Pancreas (tissue), 10 donors: Measurements from ENCODE around the gene TNFRSF8. TPM values are rescaled to one million over a fixed set of nuclear protein-coding genes. Genes with fewer than 3 reads are reported as not detected.
A peak's percentile ranks its signal among the peaks of the same experiment; 100 is the strongest.

Experiments
- ATAC-seq, 4 donors: fragments of 200-7000 bp; cut with Tn5 transposase; one replicate each; pipeline versions ENCODE4 v1.8.0 to v1.9.1; 2020; ENCODE audit warnings: mild to moderate bottlenecking in 4 of 4, moderate library complexity in 4 of 4
- DNase-seq, 6 donors: peaks; one replicate each; pipeline ENCODE4 v3.0.0-alpha.2; 2020
- FAIRE-seq: peaks from 2 replicates; lab custom pipeline; 2012; peaks lifted over from hg19 to GRCh38; lab: Jason Lieb, UNC
- H3K27ac ChIP-seq, 4 donors: fragments of 200-600 bp; sonication (generic); 1 replicate in 3 of 4; 2 replicates in 1 of 4; pipeline versions ENCODE4 v1.5.0 to v1.8.0; 2020
- H3K27me3 ChIP-seq, 4 donors: fragments of 200-600 bp; one replicate each; pipeline ENCODE4 v1.8.0; 2021
- H3K36me3 ChIP-seq, 3 donors: fragments of 200-600 bp; sonication (generic) in 1 of 3; one replicate each; pipeline versions ENCODE4 v1.5.0 to v1.8.0; 2020 to 2021
- H3K4me1 ChIP-seq, 3 donors: fragments of 200-600 bp; one replicate each; pipeline ENCODE4 v1.8.0; 2021
- H3K4me3 ChIP-seq, 4 donors: fragments of 200-600 bp; sonication (generic) in 2 of 4; one replicate each; pipeline versions ENCODE4 v1.5.0 to v1.8.0; 2020 to 2021
- H3K9me3 ChIP-seq, 4 donors: fragments of 200-600 bp; one replicate each; pipeline ENCODE4 v1.8.0; 2021
- CTCF ChIP-seq, 4 donors: fragments of 200-600 bp; sonication (generic) in 3 of 4; IDR thresholded peaks; one replicate each; pipeline versions ENCODE4 v1.5.0 to v1.8.0; 2021; ENCODE audit warnings: antibody characterized with exemption in 4 of 4
- WGBS, 2 donors: extraction: QIAGEN DNeasy Blood & Tissue Kit; methylation state at CpG; one replicate each; pipeline ENCODE4 v1.1.7; 2013; 5-methylcytosine and 5-hydroxymethylcytosine counted together
- intact Hi-C, 3 donors: fragments of 100-400 bp; cut with DNase I; formaldehyde crosslinking; loops; one replicate each; pipeline versions ENCODE4 v1.11.1 to v1.14.2; 2022
- polyA plus RNA-seq, 2 donors: library from polyadenylated mRNA; stranded (reverse); fragments of 200-250 nt; gene quantifications; one replicate each; pipeline ENCODE4 v1.2.3, GENCODE V29; 2013
- total RNA-seq, 6 donors: library from RNA; stranded (reverse); fragmentation: NEBNext Ultra II Directional in 4 of 6; extraction: Animal tissue kit (Norgen Biotek cat#: 25700) in 4 of 6; gene quantifications; one replicate each; pipeline versions ENCODE4 v1.2.1 to v1.2.4, GENCODE V29; 2021 to 2023
- donor health status: healthy with polysubstance abuse.
- donor health status: DM: no; HTN: no; CAD: no; lungs with moderate emphysema.
- donor health status: DM: no; HTN: no; CAD: no.
- donor health status: control.
- donor health status: control.
- donor health status: Bipolar disorder and iron deficiency.
- donor health status: DM: yes; HTN: yes; CAD: no.
- donor health status: DM: no; HTN: no; CAD: no.
- donor health status: DM: no; HTN: no; CAD: no.
- donor health status: DM: yes; HTN: yes; CAD: no.

The TNFRSF8 gene
- total and polyA plus RNA-seq, 8 donors = 0.08 to 0.72 (median 0.25) TPM; not detected in 1

- DNase-seq (peak in 1 of 6 donors; percentile 10), FAIRE-seq (no peak), ATAC-seq (no peak)
- H3K4me1 ChIP-seq = peaks cover 0 to 7% (median 0%) of the 10 kb centered on the region in 3 donors
- no peak overlapping the region for H3K27ac ChIP-seq
- H3K36me3 ChIP-seq = no peaks in the 10 kb centered on the region
- no peak overlapping the region for H3K4me3 ChIP-seq
- H3K27me3 ChIP-seq = peaks cover 0 to 3% (median 0%) of the 10 kb centered on the region in 4 donors
- no peak for TF ChIP-seq CTCF (IDR thresholded peaks at IDR 0.05)
- intact Hi-C loops = loop anchor here in 2 of 3 donors (2.0 to 10.0 kb wide), 2 partner anchors 83 to 87 kb away; no protein-coding TSS in a partner anchor
- no peaks in the 10 kb centered on the region for H3K9me3 ChIP-seq
- 36 to 45% methylated on average over 12 of the region's 12 CpGs for WGBS, 2 donors
Observed at GRCh38 chr1:12121212-12122003, 58.3 kb downstream of the TNFRSF8 start.

GRCh38 chr1:12123172-12123571 lies 60.1 kb downstream of the TNFRSF8 start:
- no peak for ATAC-seq
- WGBS, 2 donors = 34 to 41% methylated on average over 8 of the region's 8 CpGs
- TF ChIP-seq CTCF (IDR thresholded peaks at IDR 0.05) = no peak

GRCh38 chr1:12124693-12125421 lies 61.8 kb downstream of the TNFRSF8 start:
- Histone ChIP-seq H3K4me3 (no peak overlapping the region), H3K36me3 (no peaks in the 10 kb centered on the region), H3K27ac (no peak overlapping the region), H3K9me3 (no peaks in the 10 kb centered on the region), H3K4me1 (peaks cover 0 to 7% (median 0%) of the 10 kb centered on the region in 3 donors), H3K27me3 (peaks cover 0 to 3% (median 0%) of the 10 kb centered on the region in 4 donors)
- DNase-seq (peak in 5 of 6 donors; percentile 43 to 83 (median 71)), FAIRE-seq (peak; percentile 87), ATAC-seq (peak; percentile 63 to 95 (median 88))
- TF ChIP-seq CTCF (IDR thresholded peaks at IDR 0.05) = peak; percentile 85 to 90 (median 87)
- intact Hi-C loops = loop anchor here in 2 of 3 donors (2.0 to 10.0 kb wide), 2 partner anchors 80 to 84 kb away; no protein-coding TSS in a partner anchor
- 36% methylated on average over 19 of the region's 19 CpGs for WGBS, 2 donors

More at GRCh38 chr1:12123172-12123571, 60.1 kb downstream of the TNFRSF8 start:
- intact Hi-C loops = loop anchor here in 1 of 3 donors (10.0 kb wide), 1 partner anchor 82 kb away; no protein-coding TSS in a partner anchor
- Histone ChIP-seq H3K9me3 (no peaks in the 10 kb centered on the region), H3K36me3 (no peaks in the 10 kb centered on the region), H3K4me3 (no peak overlapping the region), H3K27me3 (peaks cover 0 to 3% (median 0%) of the 10 kb centered on the region in 4 donors), H3K27ac (no peak overlapping the region), H3K4me1 (peaks cover 0 to 7% (median 0%) of the 10 kb centered on the region in 3 donors)
- FAIRE-seq (no peak), DNase-seq (peak in 1 of 6 donors; percentile 45)

- WGBS, 2 donors = 56 to 60% methylated on average over 24 of the region's 24 CpGs
- no peak for FAIRE-seq
- Histone ChIP-seq H3K4me1 (peaks cover 0 to 7% (median 0%) of the 10 kb centered on the region in 3 donors), H3K36me3 (no peaks in the 10 kb centered on the region), H3K27ac (no peak overlapping the region), H3K9me3 (no peaks in the 10 kb centered on the region), H3K27me3 (peaks cover 0 to 3% (median 0%) of the 10 kb centered on the region in 4 donors), H3K4me3 (no peak overlapping the region)
- intact Hi-C loops = loop anchor here in 2 of 3 donors (2.0 to 10.0 kb wide), 2 partner anchors 79 to 83 kb away; no protein-coding TSS in a partner anchor
- peak in 1 of 6 donors; percentile 12 for DNase-seq
- peak in 3 of 4 donors; percentile 41 to 60 (median 55) for ATAC-seq
- TF ChIP-seq CTCF (IDR thresholded peaks at IDR 0.05) = no peak
Observed at GRCh38 chr1:12125422-12126355, 62.6 kb downstream of the TNFRSF8 start.
